NCI-H2171 (cell line): ENCODE data around the gene FST.

ENCODE experiments used
- DNase-seq: peaks from one replicate; lab custom pipeline; 2025; lab: John Stamatoyannopoulos, UW

FST gene, protein sequence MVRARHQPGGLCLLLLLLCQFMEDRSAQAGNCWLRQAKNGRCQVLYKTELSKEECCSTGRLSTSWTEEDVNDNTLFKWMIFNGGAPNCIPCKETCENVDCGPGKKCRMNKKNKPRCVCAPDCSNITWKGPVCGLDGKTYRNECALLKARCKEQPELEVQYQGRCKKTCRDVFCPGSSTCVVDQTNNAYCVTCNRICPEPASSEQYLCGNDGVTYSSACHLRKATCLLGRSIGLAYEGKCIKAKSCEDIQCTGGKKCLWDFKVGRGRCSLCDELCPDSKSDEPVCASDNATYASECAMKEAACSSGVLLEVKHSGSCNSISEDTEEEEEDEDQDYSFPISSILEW

GRCh38 chr5:53480416-53481158 is at the start of gene FST:
Gene FST, plus strand, starts transcription at chr5:53480629. Its CDS starts 163 bp downstream, at chr5:53480792.
- no peak for DNase-seq

DNA sequence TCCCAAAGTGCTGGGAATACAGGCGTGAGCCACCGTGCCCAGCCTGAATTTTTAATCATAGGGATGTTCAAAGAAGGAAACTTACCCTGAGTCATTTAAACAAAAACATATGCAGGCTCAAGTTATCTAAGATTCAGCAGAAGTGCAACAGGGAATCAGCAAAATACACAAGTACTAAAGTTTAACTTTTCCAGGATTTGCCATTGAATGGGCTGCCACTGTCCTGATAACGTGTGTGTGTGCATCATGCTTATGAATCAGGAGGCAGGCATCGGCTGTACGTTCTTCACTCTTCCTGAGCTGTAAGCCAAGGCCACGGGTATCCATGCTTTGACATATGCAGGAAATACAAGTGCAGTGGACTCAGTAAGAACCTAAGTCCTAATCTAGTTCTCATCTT is 48.8 kb upstream of the FST start:
- no peak for DNase-seq

- DNase-seq, result no peak
Measured at GRCh38 chr5:53433026-53433425, 47.4 kb upstream of the FST start.

- DNase-seq, result no peak
Measured at GRCh38 chr5:53434541-53434940, 45.9 kb upstream of the FST start.

DNA sequence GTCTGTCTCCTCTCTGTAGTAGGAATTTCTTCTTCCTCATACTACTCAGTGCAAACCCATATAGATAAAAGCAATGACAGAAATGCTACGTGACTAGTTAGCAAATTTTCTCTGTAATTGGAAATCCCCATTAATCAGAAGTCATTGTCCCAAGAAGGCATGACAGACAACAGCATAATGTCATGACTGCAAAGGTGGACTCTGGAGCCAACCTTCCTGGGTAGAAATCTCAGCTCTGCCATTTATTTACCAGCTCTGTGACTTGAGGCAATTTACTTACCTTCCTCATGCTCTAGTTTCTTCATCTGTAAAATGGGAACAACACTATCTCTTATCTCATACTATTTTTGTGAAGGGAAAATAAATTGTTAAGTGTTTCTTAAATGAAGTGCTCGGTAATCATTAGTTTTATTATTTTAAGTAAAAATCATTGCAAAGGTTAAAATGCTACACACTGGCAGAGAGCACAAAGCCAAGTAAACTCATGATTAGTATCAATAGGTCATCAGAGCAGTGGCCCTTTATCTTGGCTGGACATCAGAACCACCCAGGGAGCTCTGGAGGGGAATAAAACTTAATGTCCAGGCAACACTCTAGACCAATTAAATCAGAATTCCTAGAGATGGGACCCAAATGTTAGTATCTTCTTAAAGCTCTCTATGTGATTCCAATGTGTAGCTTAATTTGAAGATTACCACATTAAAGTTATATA is 43.8 kb upstream of the FST start:
- DNase-seq, result no peak

DNA sequence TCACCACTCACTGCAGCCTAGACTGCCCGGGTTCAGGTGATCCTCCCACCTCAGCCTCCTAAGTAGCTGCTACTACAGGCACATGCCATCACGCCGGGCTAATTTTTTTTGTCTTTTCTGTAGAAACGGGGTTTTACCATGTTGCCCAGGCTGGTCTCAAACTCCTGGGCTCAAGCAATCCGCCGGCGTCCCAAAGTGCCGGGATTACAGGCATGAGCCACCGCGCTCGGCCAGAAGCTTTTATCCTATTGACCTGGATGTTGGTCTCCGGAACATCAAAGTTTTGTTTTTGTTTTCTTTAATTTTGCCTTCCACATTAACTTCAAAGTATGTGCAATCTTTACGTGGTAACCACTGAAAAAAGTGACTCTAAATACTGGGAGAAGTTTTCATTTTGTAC is 42.4 kb upstream of the FST start:
- DNase-seq, result no peak

GRCh38 chr5:53438486-53439472 is 41.6 kb upstream of the FST start:
- DNase-seq, result no peak

GRCh38 chr5:53442961-53443360 is 37.5 kb upstream of the FST start:
- DNase-seq, result no peak

- DNase-seq, result no peak
Measured at GRCh38 chr5:53445569-53445968, 34.9 kb upstream of the FST start.

DNA sequence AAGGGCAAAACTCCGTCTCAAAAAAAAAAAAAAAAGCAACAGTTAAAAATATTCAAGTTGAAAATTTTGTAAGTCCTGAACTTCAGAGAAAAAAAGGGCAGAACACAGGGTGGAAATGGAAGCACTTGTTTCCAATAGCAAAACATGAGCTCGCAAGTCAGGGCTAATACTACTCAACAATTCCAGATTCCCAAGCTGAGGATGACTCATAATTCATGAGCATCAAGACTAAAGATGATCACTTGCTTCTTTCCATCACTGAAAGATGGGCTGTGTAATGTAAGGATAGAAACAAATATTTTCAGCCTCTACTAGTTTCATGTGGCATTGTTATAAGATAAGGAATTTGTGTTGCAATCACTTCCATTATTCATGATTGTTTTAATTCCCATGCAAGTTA is 33.5 kb upstream of the FST start:
- DNase-seq, result no peak

- DNase-seq, result no peak
Measured at GRCh38 chr5:53448851-53449250, 31.6 kb upstream of the FST start.

GRCh38 chr5:53453898-53454718 is 26.3 kb upstream of the FST start:
- DNase-seq, result no peak

GRCh38 chr5:53454719-53455000 is 25.8 kb upstream of the FST start:
- DNase-seq, result no peak

GRCh38 chr5:53456366-53456765 is 24.1 kb upstream of the FST start:
- DNase-seq, result no peak

DNA sequence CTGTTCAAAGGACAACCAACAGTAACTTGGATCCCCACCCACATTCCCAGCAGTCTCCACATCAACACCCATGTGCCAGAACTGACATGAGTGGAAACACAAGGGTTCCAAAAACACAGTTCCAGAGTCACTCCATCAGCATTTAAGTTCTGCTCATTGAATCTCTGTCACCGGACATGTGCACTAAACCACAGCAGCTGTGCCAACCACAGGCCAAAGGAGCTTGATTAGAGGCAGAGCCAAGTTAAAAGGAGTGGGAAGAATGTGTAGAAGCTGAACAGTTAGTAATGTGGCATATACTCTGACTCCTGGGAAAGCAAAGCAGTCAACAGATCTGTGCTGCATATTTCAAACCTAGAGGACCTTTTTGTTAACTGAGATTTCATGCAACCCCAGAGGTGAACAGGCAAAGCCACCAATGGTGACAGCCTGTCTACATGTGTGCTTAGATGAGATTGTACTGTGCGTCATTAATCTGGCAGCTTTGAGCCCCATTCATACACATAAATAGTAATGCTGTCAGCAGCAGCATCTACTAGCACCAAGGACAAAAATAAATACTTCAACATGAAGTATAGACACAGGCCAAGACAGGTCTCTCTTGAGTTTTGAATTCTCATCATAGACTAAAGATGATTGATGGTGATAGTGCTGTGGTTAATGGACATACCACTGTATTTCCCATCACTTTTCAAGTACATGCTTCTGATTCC is 16.4 kb upstream of the FST start:
- no peak for DNase-seq

GRCh38 chr5:53464722-53465121 is 15.7 kb upstream of the FST start:
- no peak for DNase-seq

- no peak for DNase-seq
Measured at GRCh38 chr5:53469946-53470687, 10.3 kb upstream of the FST start.

DNA sequence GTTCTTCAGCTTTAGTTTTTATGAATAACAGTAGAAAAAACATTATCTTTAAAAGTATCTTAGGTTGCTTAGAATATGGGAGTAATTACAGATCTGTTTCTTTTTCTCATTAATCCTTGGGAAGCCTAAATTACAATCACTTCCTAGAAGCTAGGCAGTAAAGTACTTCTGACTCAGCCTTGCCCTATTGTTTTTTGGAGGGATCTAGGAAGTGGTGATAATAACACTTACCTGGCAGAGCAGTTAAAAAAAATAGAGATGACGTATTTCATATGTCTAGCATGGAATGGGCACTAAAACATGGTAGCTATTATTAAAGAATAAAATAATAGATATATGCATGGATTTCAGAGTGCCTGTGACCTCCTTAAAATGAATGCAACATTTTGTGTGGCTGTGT is 8.2 kb upstream of the FST start:
- DNase-seq, result no peak

DNA sequence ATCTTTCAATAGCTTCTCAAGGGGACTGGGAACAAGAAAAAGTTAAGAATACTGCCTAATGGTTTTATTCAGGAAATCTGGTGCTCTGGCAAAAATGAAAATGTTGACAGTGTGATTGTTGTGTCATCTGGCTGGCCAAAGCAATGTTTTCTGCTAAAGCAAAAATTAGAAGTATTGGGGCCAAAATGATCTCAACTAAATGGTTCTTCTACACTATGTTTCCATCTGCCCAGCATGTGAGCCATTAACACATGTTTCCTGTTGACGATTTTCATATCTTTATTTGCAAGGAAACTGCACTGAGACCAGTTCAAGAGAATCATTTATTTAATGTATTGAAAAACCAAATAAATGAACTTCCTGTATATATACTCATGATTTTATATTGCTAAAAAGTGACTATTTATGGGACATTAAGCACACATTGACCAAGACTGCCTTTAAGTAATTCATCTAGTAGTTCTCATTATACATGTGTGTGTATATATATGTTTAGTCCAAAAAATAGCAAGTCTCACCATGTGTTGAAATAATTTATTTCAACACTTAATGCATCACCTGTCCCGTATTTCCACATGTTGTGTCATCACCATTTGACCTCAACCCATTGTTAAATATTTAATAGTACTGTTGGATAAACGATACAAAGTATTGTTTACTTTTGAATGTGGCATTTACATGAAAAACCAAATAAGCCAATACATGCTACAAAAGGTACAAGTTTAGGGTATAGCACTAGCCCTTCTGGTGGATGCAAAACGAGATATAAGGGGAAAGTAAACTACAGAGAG is 7.5 kb upstream of the FST start:
- no peak for DNase-seq
